DOHH2 (cell line): ENCODE data around the gene GPR87.

Source experiments
- H3F3A ChIP-seq: fragments of 200-600 bp; sonication (generic), shearing (Covaris generic); 2 replicates; pipeline ENCODE4 v1.6.0; 2016; ENCODE audit warnings: antibody characterized with exemption, mild to moderate bottlenecking; ENCODE audit not compliant: control insufficient read depth, insufficient read depth
- H3K27ac ChIP-seq: fragments of 200-600 bp; sonication (generic); 2 replicates; pipeline ENCODE4 v1.5.1; 2014; ENCODE audit warnings: low read depth, mild to moderate bottlenecking, low read length, moderate library complexity
- H3K27me3 ChIP-seq: fragments of 200-600 bp; sonication (generic); 2 replicates; pipeline ENCODE4 v1.6.1; 2014; ENCODE audit warnings: mild to moderate bottlenecking, low read length, mixed read lengths; ENCODE audit not compliant: control insufficient read depth
- H3K36me3 ChIP-seq: fragments of 200-600 bp; sonication (generic); 2 replicates; pipeline ENCODE4 v1.6.1; 2014; ENCODE audit warnings: mild to moderate bottlenecking, low read length, moderate library complexity, mixed read lengths; ENCODE audit not compliant: control insufficient read depth
- H3K4me1 ChIP-seq: fragments of 200-600 bp; sonication (generic); 2 replicates; pipeline ENCODE4 v1.6.1; 2014; ENCODE audit warnings: mild to moderate bottlenecking, low read length, mixed read lengths; ENCODE audit not compliant: control insufficient read depth
- H3K4me2 ChIP-seq: fragments of 200-600 bp; sonication (generic); 2 replicates; pipeline ENCODE4 v1.6.0; 2014; ENCODE audit warnings: mild to moderate bottlenecking, low read length, moderate library complexity
- H3K4me3 ChIP-seq: fragments of 200-600 bp; sonication (generic); 2 replicates; pipeline ENCODE4 v1.5.1; 2014; ENCODE audit warnings: mild to moderate bottlenecking, low read length, mixed read lengths
- H3K79me2 ChIP-seq: fragments of 200-600 bp; sonication (generic); 2 replicates; pipeline ENCODE4 v1.6.1; 2014; ENCODE audit warnings: mild to moderate bottlenecking, low read length, mixed read lengths; ENCODE audit not compliant: control insufficient read depth
- H3K9me2 ChIP-seq: fragments of 200-600 bp; sonication (generic); replicated peaks from 2 replicates; pipeline ENCODE4 v1.6.1; 2014; ENCODE audit warnings: mild to moderate bottlenecking, low read length, mixed read lengths; ENCODE audit not compliant: control insufficient read depth
- H3K9me3 ChIP-seq: fragments of 200-600 bp; sonication (generic); 2 replicates; pipeline ENCODE4 v1.6.1; 2014; ENCODE audit warnings: antibody characterized with exemption, low read length, mixed read lengths; ENCODE audit not compliant: control insufficient read depth, insufficient read depth
- H4K20me1 ChIP-seq: fragments of 200-600 bp; sonication (generic); 2 replicates; pipeline ENCODE4 v1.6.0; 2014; ENCODE audit warnings: low read depth, mild to moderate bottlenecking, antibody characterized with exemption, low read length, moderate library complexity; ENCODE audit not compliant: control insufficient read depth, insufficient read depth
- EZH2phosphoT487 ChIP-seq: fragments of 200-600 bp; sonication (generic); IDR thresholded peaks from 2 replicates; pipeline ENCODE4 v1.6.1; 2017; ENCODE audit warnings: borderline replicate concordance, mild to moderate bottlenecking, antibody characterized with exemption, low read length, moderate library complexity, mixed read lengths
- TF ChIP-seq, protein P1 (sequence below): fragments of 200-600 bp; sonication (generic); IDR thresholded peaks from one replicate; pipeline ENCODE4 v1.5.1; 2014; ENCODE audit warnings: antibody characterized with exemption, mild to moderate bottlenecking, low read depth, low read length; ENCODE audit not compliant: poor library complexity, severe bottlenecking

Gene GPR87

DNA sequence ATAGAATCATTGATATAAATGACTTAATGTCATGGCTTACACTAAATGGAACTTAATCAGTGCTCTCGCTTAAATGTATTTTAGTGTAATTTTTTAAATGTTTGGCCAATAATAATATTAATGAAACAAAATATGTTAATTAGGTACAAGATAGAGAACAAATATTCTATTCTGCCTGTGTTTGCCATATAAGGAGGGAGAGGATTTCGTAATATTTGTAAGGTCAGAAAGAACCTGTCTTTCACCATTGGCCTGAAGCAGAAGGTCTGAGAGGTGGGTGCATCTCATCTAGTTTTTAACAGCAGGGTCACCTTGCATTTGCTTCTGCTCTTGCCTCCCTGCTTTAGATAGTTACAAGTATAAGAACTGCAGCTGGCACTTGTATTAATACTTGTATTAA is 2.5 kb downstream of the GPR87 start:
- H3F3A ChIP-seq = no peaks in the 10 kb centered on the region
- H3K36me3 ChIP-seq = no peaks in the 10 kb centered on the region
- H3K79me2 ChIP-seq = no peaks in the 10 kb centered on the region
- no peaks in the 10 kb centered on the region for H3K9me2 ChIP-seq
- no peak overlapping the region for H3K4me2 ChIP-seq
- no peaks in the 10 kb centered on the region for H3K9me3 ChIP-seq
- TF ChIP-seq, protein P1, sequence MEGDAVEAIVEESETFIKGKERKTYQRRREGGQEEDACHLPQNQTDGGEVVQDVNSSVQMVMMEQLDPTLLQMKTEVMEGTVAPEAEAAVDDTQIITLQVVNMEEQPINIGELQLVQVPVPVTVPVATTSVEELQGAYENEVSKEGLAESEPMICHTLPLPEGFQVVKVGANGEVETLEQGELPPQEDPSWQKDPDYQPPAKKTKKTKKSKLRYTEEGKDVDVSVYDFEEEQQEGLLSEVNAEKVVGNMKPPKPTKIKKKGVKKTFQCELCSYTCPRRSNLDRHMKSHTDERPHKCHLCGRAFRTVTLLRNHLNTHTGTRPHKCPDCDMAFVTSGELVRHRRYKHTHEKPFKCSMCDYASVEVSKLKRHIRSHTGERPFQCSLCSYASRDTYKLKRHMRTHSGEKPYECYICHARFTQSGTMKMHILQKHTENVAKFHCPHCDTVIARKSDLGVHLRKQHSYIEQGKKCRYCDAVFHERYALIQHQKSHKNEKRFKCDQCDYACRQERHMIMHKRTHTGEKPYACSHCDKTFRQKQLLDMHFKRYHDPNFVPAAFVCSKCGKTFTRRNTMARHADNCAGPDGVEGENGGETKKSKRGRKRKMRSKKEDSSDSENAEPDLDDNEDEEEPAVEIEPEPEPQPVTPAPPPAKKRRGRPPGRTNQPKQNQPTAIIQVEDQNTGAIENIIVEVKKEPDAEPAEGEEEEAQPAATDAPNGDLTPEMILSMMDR = no peak
- no peak for TF ChIP-seq EZH2phosphoT487
- H3K27me3 ChIP-seq = no peaks in the 10 kb centered on the region
- H3K4me1 ChIP-seq = no peaks in the 10 kb centered on the region
- H3K27ac ChIP-seq = no peak overlapping the region
- H3K4me3 ChIP-seq = no peak overlapping the region
- H4K20me1 ChIP-seq = no peaks in the 10 kb centered on the region

DNA sequence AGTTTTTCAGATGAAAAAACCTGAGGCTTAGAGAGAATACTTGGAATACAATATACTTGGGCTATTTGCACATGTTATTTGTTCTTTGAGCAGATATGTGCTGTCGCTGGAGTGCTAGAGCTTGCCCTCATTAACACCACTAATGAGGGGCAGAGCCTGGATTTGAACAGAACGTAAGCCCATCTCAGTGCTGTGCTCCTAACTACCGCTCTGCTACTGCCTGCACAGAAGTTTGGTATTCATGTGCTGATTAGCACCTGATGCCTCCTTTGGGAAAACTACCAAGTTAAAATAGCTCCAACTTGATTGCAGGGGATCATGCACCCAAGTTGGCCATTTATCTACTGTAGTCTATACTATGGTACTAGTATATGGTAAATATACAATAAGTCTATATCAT is 3.6 kb downstream of the GPR87 start:
- no peaks in the 10 kb centered on the region for H4K20me1 ChIP-seq
- no peaks in the 10 kb centered on the region for H3K4me1 ChIP-seq
- H3K27me3 ChIP-seq = no peaks in the 10 kb centered on the region
- H3K4me3 ChIP-seq = no peak overlapping the region
- no peaks in the 10 kb centered on the region for H3K36me3 ChIP-seq
- no peaks in the 10 kb centered on the region for H3F3A ChIP-seq
- no peaks in the 10 kb centered on the region for H3K9me2 ChIP-seq
- no peak overlapping the region for H3K27ac ChIP-seq
- TF ChIP-seq EZH2phosphoT487 = no peak
- TF ChIP-seq, protein P1 = no peak
- H3K4me2 ChIP-seq = no peak overlapping the region
- no peaks in the 10 kb centered on the region for H3K9me3 ChIP-seq
- H3K79me2 ChIP-seq = no peaks in the 10 kb centered on the region

DNA sequence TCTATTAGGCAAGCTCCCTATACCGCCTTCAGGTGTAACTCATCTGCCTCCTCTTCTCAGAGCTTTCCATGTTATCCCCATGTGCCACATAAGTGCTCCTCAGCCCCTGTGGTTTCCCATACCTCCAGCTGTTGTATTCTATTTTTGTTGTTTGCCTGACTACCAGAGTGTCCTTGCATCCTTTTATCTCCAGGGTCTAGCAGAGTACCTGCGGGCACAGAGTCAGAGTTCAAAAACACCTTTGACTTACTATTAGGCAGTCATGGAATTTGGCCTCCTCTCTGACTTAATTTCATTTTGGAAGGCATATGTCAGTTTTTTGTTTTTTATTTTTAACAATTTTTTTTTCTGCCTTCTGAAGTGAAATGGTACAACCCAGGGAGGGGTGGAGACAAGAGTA is 7.1 kb downstream of the GPR87 start:
- no peaks in the 10 kb centered on the region for H3K36me3 ChIP-seq
- H3K27ac ChIP-seq = no peak overlapping the region
- no peaks in the 10 kb centered on the region for H3K79me2 ChIP-seq
- no peaks in the 10 kb centered on the region for H4K20me1 ChIP-seq
- H3K27me3 ChIP-seq = no peaks in the 10 kb centered on the region
- H3K9me3 ChIP-seq = no peaks in the 10 kb centered on the region
- TF ChIP-seq, protein P1 = no peak
- TF ChIP-seq EZH2phosphoT487 = no peak
- H3K4me2 ChIP-seq = no peak overlapping the region
- no peaks in the 10 kb centered on the region for H3F3A ChIP-seq
- H3K9me2 ChIP-seq = no peaks in the 10 kb centered on the region
- H3K4me1 ChIP-seq = no peaks in the 10 kb centered on the region
- H3K4me3 ChIP-seq = no peak overlapping the region
